HFFc6 (cell line): ENCODE data around the gene PNCK. TPM values are rescaled to one million over a fixed set of nuclear protein-coding genes. Genes with fewer than 3 reads are reported as not detected.

Source experiments
- DNase-seq: peaks from one replicate; pipeline ENCODE4 v3.0.0-alpha.2; 2018
- H3K27ac Mint-ChIP-seq: 2 replicates; pipeline ENCODE4 v1.8.0; 2020; ENCODE audit warnings: mild to moderate bottlenecking, mixed read lengths
- H3K27me3 Mint-ChIP-seq: 2 replicates; pipeline ENCODE4 v1.8.0; 2021; ENCODE audit warnings: mild to moderate bottlenecking, moderate library complexity, mixed read lengths; ENCODE audit not compliant: insufficient read depth
- H3K36me3 Mint-ChIP-seq: 2 replicates; pipeline ENCODE4 v1.8.0; 2021; ENCODE audit warnings: low read depth, mixed read lengths
- H3K4me1 Mint-ChIP-seq: 2 replicates; pipeline ENCODE4 v1.8.0; 2020; ENCODE audit warnings: low read depth, mixed read lengths
- H3K4me3 Mint-ChIP-seq: 2 replicates; pipeline ENCODE4 v1.8.0; 2020; ENCODE audit warnings: mild to moderate bottlenecking, moderate library complexity, mixed read lengths
- H3K9me3 Mint-ChIP-seq: 2 replicates; pipeline ENCODE4 v1.8.0; 2020; ENCODE audit warnings: mild to moderate bottlenecking, mixed read lengths
- total RNA-seq, 6 experiments: library from RNA; stranded (reverse); fragmentation: NEBNext Ultra II Directional; extraction: Animal tissue kit (Norgen Biotek cat#: 25700); gene quantifications; 2 replicates in 1 of 6; 3 replicates in 5 of 6; pipeline ENCODE4 v1.2.3, GENCODE V29; 2021
- TF ChIP-seq, protein P1 (sequence below): fragments of 200-600 bp; sonication (generic); IDR thresholded peaks from 2 replicates; pipeline ENCODE4 v1.5.0; 2021; ENCODE audit warnings: antibody characterized with exemption, mild to moderate bottlenecking

The PNCK gene
- total RNA-seq, 6 experiments from 2014 or later = 0.26 to 0.43 TPM; not detected in 4

DNA sequence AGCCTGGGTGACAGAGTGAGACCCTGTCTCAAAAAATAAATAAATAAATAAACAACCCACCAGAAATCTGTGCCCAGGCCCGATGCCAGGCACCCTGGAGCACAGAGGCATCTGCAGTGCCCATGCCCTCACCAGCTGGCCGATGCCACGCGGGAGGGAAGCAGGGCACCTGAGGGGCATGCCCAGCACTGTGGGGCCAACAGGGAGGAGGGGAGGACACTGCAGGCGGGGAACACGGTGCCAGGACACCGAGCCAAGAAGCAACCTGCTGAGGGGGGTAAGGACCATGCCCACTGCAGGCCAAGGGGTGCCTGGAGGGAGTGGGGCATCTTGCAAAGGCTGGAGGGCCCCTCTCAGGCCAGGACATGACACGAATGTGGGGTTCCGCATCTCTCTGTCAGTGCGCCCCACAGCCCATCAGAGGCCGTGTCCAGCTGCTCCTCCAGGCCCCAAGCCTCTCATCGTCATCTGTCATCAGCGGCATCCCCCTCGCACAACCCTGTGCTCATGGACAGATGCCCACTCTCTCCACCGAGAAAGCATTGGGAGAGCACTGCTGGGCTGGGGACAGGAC, 39.9 kb downstream of the PNCK start:
- Mint-ChIP-seq H3K4me3 (no peak overlapping the region), H3K36me3 (peaks cover 5% of the 10 kb centered on the region; the same call in 1 of the 2 replicates), H3K27ac (no peak overlapping the region), H3K27me3 (peaks cover 21% of the 10 kb centered on the region), H3K4me1 (no peaks in the 10 kb centered on the region), H3K9me3 (peaks cover 7% of the 10 kb centered on the region)
- TF ChIP-seq, protein P1, sequence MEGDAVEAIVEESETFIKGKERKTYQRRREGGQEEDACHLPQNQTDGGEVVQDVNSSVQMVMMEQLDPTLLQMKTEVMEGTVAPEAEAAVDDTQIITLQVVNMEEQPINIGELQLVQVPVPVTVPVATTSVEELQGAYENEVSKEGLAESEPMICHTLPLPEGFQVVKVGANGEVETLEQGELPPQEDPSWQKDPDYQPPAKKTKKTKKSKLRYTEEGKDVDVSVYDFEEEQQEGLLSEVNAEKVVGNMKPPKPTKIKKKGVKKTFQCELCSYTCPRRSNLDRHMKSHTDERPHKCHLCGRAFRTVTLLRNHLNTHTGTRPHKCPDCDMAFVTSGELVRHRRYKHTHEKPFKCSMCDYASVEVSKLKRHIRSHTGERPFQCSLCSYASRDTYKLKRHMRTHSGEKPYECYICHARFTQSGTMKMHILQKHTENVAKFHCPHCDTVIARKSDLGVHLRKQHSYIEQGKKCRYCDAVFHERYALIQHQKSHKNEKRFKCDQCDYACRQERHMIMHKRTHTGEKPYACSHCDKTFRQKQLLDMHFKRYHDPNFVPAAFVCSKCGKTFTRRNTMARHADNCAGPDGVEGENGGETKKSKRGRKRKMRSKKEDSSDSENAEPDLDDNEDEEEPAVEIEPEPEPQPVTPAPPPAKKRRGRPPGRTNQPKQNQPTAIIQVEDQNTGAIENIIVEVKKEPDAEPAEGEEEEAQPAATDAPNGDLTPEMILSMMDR = no peak
- DNase-seq = no peak

DNA sequence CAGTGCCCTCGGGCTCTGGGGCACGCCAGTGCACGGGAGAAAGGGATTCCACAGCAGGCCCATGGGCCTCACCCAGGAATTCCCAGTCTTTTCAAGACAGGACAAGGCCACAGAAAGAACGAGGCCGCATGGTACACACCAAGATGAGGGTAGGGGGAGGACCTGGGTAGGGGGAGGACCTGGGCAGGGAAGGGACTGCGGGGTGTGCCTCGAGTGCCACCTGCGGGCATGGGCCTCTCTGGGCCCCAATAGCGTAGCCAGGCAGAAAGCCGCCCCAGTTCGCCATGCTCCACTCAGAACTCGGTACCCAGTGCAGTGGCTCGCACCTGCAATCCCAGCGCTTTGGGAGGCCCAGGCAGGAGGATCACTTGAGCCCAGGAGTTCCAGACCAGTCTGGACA, 40.6 kb downstream of the PNCK start:
- TF ChIP-seq, protein P1 = no peak
- Mint-ChIP-seq H3K9me3 (peaks cover 7% of the 10 kb centered on the region), H3K4me1 (no peaks in the 10 kb centered on the region), H3K4me3 (no peak overlapping the region), H3K27me3 (peaks cover 21% of the 10 kb centered on the region), H3K27ac (no peak overlapping the region), H3K36me3 (peaks cover 5% of the 10 kb centered on the region; the same call in 1 of the 2 replicates)
- DNase-seq = no peak

DNA sequence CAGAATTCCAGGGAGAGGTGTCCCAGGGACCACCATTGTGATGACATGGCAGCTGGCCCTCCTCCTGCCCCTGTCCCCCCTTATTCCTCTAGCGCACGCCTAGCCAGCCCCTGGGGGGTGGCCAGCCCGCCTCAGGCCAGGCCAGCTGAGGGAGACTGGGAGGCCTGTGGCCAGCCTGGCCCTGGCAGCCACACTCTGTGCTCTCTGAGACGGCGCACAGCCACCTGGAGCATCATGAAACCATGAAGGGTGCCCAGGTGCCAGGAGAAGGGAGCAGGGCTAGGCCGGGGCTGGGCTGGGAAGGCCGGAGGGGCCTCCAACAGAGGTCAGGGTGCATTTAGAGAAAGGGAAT, 41.0 kb downstream of the PNCK start:
- Mint-ChIP-seq H3K36me3 (peaks cover 5% of the 10 kb centered on the region; the same call in 1 of the 2 replicates), H3K27me3 (peaks cover 21% of the 10 kb centered on the region), H3K9me3 (peaks cover 7% of the 10 kb centered on the region), H3K4me3 (no peak overlapping the region), H3K4me1 (no peaks in the 10 kb centered on the region), H3K27ac (no peak overlapping the region)
- TF ChIP-seq, protein P1 = no peak
- DNase-seq = no peak

DNA sequence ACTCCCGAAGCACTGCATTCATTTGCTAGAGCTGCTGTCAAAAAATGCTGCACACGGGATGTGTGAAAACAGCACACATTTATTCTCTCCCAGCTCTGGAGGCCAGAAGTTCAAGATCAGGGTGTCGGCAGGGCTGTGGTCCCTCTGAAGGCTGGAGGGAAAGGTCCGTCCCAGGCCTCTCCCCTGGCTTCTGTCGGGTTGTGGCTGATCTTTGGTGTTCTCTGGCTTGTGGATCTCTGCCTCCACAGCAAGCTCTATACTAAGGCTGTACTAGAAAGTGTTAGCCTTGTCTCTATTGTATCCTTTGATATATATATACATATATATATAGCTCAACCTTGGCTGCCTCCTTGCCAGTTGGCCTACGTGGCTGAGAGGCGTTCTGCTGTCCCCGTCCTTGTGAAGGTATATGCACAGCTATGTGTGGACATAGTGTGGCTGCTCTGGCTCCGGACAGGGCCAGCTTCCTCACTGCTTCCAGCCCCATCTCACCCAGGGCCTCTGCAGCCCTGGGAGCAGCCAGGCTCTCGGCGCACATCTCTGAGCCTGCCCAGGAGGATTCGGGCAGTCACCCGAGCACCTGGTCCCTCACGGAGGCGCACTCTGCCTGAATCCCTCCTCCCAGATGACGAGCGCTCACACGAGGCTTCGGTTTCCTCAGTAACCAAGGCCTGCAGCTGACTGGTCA, 41.6 kb downstream of the PNCK start:
- Mint-ChIP-seq H3K9me3 (peaks cover 7% of the 10 kb centered on the region), H3K4me3 (no peak overlapping the region), H3K36me3 (peaks cover 5% of the 10 kb centered on the region; the same call in 1 of the 2 replicates), H3K27ac (no peak overlapping the region), H3K4me1 (no peaks in the 10 kb centered on the region), H3K27me3 (peaks cover 25% of the 10 kb centered on the region)
- TF ChIP-seq, protein P1 = no peak
- DNase-seq = no peak

DNA sequence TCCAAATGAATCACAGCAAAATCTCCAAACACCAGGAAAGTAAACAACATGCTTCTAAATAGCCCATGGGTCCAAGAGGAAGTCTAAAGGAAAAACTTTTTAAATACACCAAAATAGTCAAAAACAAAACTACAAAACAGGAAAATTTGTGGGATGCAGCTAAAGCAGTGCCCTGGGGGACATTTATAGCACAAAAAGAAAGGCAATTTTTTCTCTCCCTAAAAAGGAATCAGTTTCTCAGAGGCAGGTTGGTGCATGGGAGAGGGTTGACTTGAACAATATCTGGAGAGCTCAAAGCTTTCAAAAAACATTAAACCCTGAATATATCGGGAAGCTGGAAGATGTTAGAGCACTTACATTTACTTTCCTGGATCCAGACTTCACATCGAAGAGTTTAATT, 42.3 kb downstream of the PNCK start:
- H3K36me3 Mint-ChIP-seq = peaks cover 5% of the 10 kb centered on the region; the same call in 1 of the 2 replicates
- TF ChIP-seq, protein P1 = no peak

More for the DNA sequence above, 42.3 kb downstream of the PNCK start:
- no peaks in the 10 kb centered on the region for H3K4me1 Mint-ChIP-seq
- no peak for DNase-seq
- peaks cover 7% of the 10 kb centered on the region for H3K9me3 Mint-ChIP-seq
- no peak overlapping the region for H3K27ac Mint-ChIP-seq
- H3K4me3 Mint-ChIP-seq = no peak overlapping the region
- H3K27me3 Mint-ChIP-seq = peaks cover 25% of the 10 kb centered on the region
